Tongue (tissue), 2 donors: ENCODE results near the gene ADTRP. TPM values are rescaled to one million over a fixed set of nuclear protein-coding genes. Genes with fewer than 3 reads are reported as not detected.

Source experiments
- small RNA-seq: library from RNA; depleted of rRNA; stranded (forward); fragments of <200 nt; gene quantifications from one replicate; pipeline ENCODE3, GENCODE V24; 2014; ENCODE audit warnings: low replicate concordance
- total RNA-seq: library from RNA; depleted of rRNA; stranded (reverse); fragments of >200 nt; gene quantifications from one replicate; pipeline ENCODE4 v1.2.3, GENCODE V29; 2014

Gene ADTRP
- total RNA-seq, 1 donor from 2014 or later: not detected

Small RNA genes within 50 kb of the gene (small RNA-seq; reads per million reads assigned to genes)
- not detected for gene RF00272

Other genes with a start within 250 kb of the ADTRP start
- 11.3 TPM for gene TMEM170B, start 241.1 kb downstream of the ADTRP start, total RNA-seq
- 28.2 TPM for gene HIVEP1, start 233.5 kb upstream of the ADTRP start, total RNA-seq